Retina (tissue), 1 donor: ENCODE data around the gene RNF20.

Source experiments
- DNase-seq: peaks from one replicate; pipeline ENCODE4 v3.0.0-alpha.2; 2016

RNF20 gene

DNA sequence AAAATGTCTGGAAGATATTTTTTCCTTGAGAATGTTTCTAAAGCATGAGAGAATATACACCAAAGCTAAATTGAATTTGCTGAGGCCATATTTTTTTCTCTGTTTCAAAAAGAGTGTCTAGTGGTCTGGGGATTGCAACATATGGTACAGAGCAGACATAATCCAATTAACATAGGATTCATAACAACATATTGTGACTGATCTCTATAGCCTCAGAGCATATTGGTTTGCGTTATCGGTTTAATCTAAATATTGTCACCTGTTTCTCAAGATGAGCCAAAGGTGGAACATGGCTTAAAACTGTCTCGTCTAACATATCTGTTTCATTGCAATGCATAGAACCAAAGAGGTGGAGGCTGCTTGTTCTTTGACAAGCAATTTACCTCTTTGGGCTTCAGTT, 57.2 kb downstream of the RNF20 start:
- no peak for DNase-seq

DNA sequence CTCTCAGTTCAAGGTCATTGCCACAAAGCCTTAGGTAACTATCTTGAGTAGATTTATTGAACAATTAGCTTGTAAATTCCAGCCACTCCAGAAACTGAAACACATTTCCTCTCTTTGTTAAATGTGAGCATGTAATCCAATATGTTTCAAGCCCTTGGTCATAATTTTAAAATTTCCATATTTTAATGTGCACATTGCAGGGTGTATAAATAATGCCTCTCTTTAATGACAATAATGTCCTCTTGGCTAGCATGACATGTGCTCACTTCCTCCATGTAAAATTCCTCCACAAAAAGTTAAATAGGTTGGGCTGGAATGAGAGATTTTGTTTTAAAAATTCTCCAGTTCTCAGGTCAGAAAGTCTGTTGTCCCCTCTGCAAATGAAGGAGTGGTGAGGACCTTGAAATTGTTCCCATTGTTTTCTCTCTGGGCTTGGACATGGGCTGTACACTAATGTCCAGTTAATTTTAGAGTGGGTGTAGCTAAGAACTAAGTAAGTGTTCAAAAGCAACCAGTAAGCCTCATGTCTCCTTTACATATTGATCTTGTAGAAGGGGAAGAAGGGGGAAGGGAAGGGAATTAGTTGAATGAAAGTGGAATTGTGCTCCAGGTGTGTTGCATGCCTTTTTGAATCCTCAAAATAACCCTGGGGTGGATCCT, 58.3 kb downstream of the RNF20 start:
- DNase-seq: no peak

GRCh38 chr9:101592788-101593187, 59.1 kb downstream of the RNF20 start:
- no peak for DNase-seq

GRCh38 chr9:101593345-101593744, 59.7 kb downstream of the RNF20 start:
- DNase-seq: no peak

DNA sequence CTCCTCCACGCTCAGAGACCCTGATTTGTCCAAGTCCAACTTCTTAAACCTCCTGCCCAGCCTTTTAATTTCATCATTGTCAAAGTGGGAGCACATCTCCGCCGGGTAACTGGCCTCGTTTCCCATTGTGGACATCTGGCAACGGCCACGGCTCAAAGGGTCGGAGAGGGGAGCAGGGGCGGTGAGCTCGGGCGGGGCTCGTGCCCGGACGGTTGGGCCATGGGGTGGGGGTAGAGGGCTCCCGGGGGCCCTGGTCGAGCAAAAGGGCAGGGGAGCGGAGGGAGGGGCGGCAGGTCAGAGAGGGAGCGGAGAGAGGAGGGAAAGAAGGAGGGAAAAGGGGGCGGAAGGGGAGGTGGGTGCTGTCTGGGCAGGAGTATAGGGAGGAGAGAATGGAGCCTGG, 61.1 kb downstream of the RNF20 start, which contains the start of gene PPP3R2:
Gene PPP3R2, minus strand, starts transcription at position 174 of the 400 bp plus-strand sequence. Its CDS starts 48 bp downstream, at position 126.
- DNase-seq: no peak

GRCh38 chr9:101601904-101602765, 68.5 kb downstream of the RNF20 start:
- peak; percentile 71 for DNase-seq

- no peak for DNase-seq
Measured at GRCh38 chr9:101604296-101604695, 70.6 kb downstream of the RNF20 start.

GRCh38 chr9:101605547-101605946, 71.9 kb downstream of the RNF20 start:
- DNase-seq: no peak
